Naive thymus-derived CD8-positive, alpha-beta T cell (primary cell): ENCODE data around the gene NARF. TPM values are rescaled to one million over a fixed set of nuclear protein-coding genes. Genes with fewer than 3 reads are reported as not detected.
A peak's percentile ranks its signal among the peaks of the same experiment; 100 is the strongest.
"Not testable (repeated sequence)": the region's sequence is repeated elsewhere in the genome, so short reads cannot be mapped to it uniquely, and the experiment has no call there.

Experiments
- ATAC-seq, 2 donors: fragments of 150-1000 bp; cut with Tn5 transposase in 1 of 2; sonication (Bioruptor Pico), chemical (Tn5 transposase) in 1 of 2; 1 replicate in 1 of 2; 2 replicates in 1 of 2; pipeline ENCODE4 v1.10.0; 2021; ENCODE audit warnings: mild to moderate bottlenecking in 2 of 2, moderate library complexity in 2 of 2
- POLR2A ChIA-PET: fragments of 350-600 bp; sonication (Branson Sonifier 250); formaldehyde crosslinking; loops from one replicate; lab custom pipeline; 2021; ENCODE audit warnings: antibody characterized with exemption; lab: Charles Lee
- DNase-seq, 10 donors: peaks; one replicate each; pipeline versions ENCODE4 v3.0.0 to v3.0.0-alpha.2; 2020 to 2022
- H3K27ac Mint-ChIP-seq, 10 donors: one replicate each; pipeline ENCODE4 v1.8.0; 2020 to 2022; ENCODE audit warnings: mild to moderate bottlenecking in 10 of 10, mixed read lengths in 10 of 10, moderate library complexity in 4 of 10, inconsistent platforms in 1 of 10
- H3K27me3 Mint-ChIP-seq, 5 donors: one replicate each; pipeline ENCODE4 v1.8.0; 2021 to 2022; ENCODE audit warnings: mixed read lengths in 5 of 5
- H3K36me3 Mint-ChIP-seq, 3 donors: one replicate each; pipeline ENCODE4 v1.8.0; 2020 to 2022; ENCODE audit warnings: mixed read lengths in 3 of 3, mild to moderate bottlenecking in 2 of 3, inconsistent platforms in 1 of 3
- H3K4me1 Mint-ChIP-seq, 4 donors: one replicate each; pipeline ENCODE4 v1.8.0; 2021 to 2022; ENCODE audit warnings: mixed read lengths in 4 of 4
- H3K4me3 Mint-ChIP-seq, 10 donors: one replicate each; pipeline ENCODE4 v1.8.0; 2020 to 2022; ENCODE audit warnings: mild to moderate bottlenecking in 10 of 10, mixed read lengths in 10 of 10, moderate library complexity in 6 of 10, inconsistent platforms in 1 of 10
- H3K9me3 Mint-ChIP-seq, 9 donors: one replicate each; pipeline ENCODE4 v1.8.0; 2020 to 2022; ENCODE audit warnings: mixed read lengths in 9 of 9, mild to moderate bottlenecking in 3 of 9, inconsistent platforms in 1 of 9, moderate library complexity in 1 of 9
- polyA plus RNA-seq, 3 donors: library from polyadenylated mRNA; unstranded; fragments of 300-500 nt; fragmentation: Illumina TruSeq; gene quantifications; one replicate each; pipeline ENCODE4 v1.2.3, GENCODE V29; 2021
- total RNA-seq, 8 experiments: library from RNA in 2 of 8; stranded (reverse) in 2 of 8; gene quantifications; one replicate each; pipeline ENCODE4 v1.2.3 and lab custom pipeline; 2021 to 2026

NARF gene
- total and polyA plus RNA-seq, 5 experiments from 2014 or later, result 70.1 to 127 (median 93.6) TPM

DNA sequence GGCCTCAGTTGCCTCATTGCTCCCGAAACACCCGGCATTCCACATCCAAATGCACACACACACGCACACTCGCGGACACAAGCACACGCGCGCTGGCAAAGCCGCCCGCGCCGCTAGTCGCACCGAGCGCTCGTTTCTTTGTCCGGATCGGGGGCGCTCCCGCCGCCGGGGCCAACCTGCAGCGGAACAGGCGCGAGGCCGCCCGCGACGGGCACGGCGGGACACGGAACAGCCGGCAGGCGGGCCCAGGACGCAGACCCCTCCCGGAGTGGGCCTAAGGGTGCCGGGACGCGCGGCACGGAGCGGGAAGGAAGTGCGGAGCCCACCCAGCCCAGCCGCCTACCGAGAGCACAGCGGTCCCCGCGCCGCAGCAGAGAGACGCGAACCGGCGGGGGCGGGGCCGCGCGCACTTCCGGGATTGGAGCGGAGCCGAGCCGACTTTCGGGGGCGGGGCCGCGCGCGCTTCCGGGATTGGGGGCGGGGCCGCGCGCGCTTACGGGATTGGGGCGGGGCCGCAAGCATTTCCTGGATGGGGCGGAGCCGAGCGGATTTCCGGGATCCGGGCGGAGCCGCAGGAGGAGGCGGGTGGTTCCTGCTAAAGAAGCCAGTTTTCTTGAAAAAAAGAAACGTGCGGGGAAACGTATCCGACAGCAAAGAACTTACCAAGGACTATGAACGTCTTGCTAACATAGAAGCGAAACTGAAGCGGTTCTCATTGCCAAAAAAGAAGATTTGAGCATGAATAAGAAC is 8.0 kb upstream of the NARF start, which contains the start of gene CYBC1:
TSS of gene CYBC1 (minus strand) at position 396 of the 750 bp plus-strand sequence. CDS start 1,498 bp downstream, outside the sequence.
- Mint-ChIP-seq H3K27me3 (no peaks in the 10 kb centered on the region), H3K4me3 (peak within 1 kb of the TSS; percentile 92 to 99 (median 95)), H3K27ac (peak within 1 kb of the TSS; percentile 96 to 99 (median 98)), H3K4me1 (peaks cover 14 to 47% (median 38%) of the 10 kb centered on the region in 4 donors), H3K36me3 (no peaks in the 10 kb centered on the region), H3K9me3 (no peaks in the 10 kb centered on the region)
- DNase-seq (peak; percentile 85 to 99 (median 94)), ATAC-seq (peak; percentile 62 to 77)
- POLR2A ChIA-PET, result interaction anchor here (0.7 to 2.1 kb wide), 8 partner anchors 8 to 238 kb away, joined by 3 to 31 read pairs (median 8); partner anchors contain the start of genes CCDC57, FOXK2, HEXD and NARF

DNA sequence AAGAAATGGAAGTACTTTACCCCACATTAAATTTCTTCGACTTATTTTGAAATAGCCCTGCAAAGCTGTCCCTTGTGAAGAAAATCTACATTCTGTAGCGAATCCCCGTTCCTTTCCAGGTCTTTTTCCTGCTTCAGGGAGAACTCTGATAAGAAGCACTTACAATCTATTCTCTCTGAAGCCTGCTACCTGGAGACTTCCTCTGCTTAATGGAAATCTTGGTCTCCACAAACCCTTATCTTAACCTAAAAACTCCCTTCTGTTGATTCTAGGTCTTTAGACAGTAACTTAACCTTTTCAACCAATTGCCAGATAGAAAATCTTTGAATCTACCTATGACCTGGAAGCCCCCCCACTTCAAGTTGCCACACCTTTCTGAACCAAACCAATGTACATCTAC is 6.4 kb upstream of the NARF start:
- H3K9me3 Mint-ChIP-seq, result no peaks in the 10 kb centered on the region
- peaks cover 15 to 42% (median 38%) of the 10 kb centered on the region in 4 donors for H3K4me1 Mint-ChIP-seq
- H3K4me3 Mint-ChIP-seq, result peak overlapping the region in 9 of 10 donors; percentile 15 to 99 (median 45)
- DNase-seq (no peak), ATAC-seq (no peak)
- peak overlapping the region in 9 of 10 donors; percentile 53 to 98 (median 71) for H3K27ac Mint-ChIP-seq
- POLR2A ChIA-PET, result interaction anchor here (1.2 to 1.7 kb wide), 3 partner anchors 8 to 44 kb away, joined by 3 to 6 read pairs (median 4); no protein-coding TSS in a partner anchor
- no peaks in the 10 kb centered on the region for H3K27me3 Mint-ChIP-seq
- no peaks in the 10 kb centered on the region for H3K36me3 Mint-ChIP-seq

- not testable (repeated sequence) for ATAC-seq
- POLR2A ChIA-PET, result interaction anchor here (0.6 to 1.1 kb wide), 2 partner anchors 10 to 240 kb away, joined by 3 to 4 read pairs; partner anchors contain the start of gene CCDC57
- H3K4me3 Mint-ChIP-seq, result peak overlapping the region in 1 of 10 donors; percentile 0
Observed at GRCh38 chr17:82453151-82453550, 5.4 kb upstream of the NARF start.

GRCh38 chr17:82453706-82454105 is 4.8 kb upstream of the NARF start:
- peak overlapping the region in 1 of 10 donors; percentile 55 for H3K27ac Mint-ChIP-seq
- DNase-seq, H3K4me3 Mint-ChIP-seq, H3K27me3 Mint-ChIP-seq, H3K9me3 Mint-ChIP-seq, ATAC-seq, H3K36me3 Mint-ChIP-seq: not testable (repeated sequence)
- peaks cover 18 to 44% (median 40%) of the 10 kb centered on the region in 4 donors for H3K4me1 Mint-ChIP-seq
- POLR2A ChIA-PET, result interaction anchor here (1.1 kb wide), 1 partner anchor 9 kb away, joined by 3 read pairs; no protein-coding TSS in a partner anchor

More at GRCh38 chr17:82453151-82453550, 5.4 kb upstream of the NARF start:
- H3K9me3 Mint-ChIP-seq, H3K36me3 Mint-ChIP-seq, DNase-seq, H3K27me3 Mint-ChIP-seq: not testable (repeated sequence)
- Mint-ChIP-seq H3K27ac (peak overlapping the region in 2 of 10 donors; percentile 37 to 98), H3K4me1 (peaks cover 18 to 44% (median 40%) of the 10 kb centered on the region in 4 donors)

- H3K9me3 Mint-ChIP-seq, result no peaks in the 10 kb centered on the region
- POLR2A ChIA-PET, result interaction anchor here (0.6 to 3.6 kb wide), 17 partner anchors 8 to 596 kb away, joined by 3 to 31 read pairs (median 3); partner anchors contain the start of genes DCXR, FOXK2, HEXD and OGFOD3
- peaks cover 16 to 38% (median 26%) of the 10 kb centered on the region in 4 donors for H3K4me1 Mint-ChIP-seq
- H3K4me3 Mint-ChIP-seq, result peak overlapping the region; percentile 80 to 97 (median 89)
- DNase-seq, result no peak
- H3K27me3 Mint-ChIP-seq, result no peaks in the 10 kb centered on the region
- ATAC-seq, result no peak
- peak overlapping the region; percentile 91 to 99 (median 98) for H3K27ac Mint-ChIP-seq
- peaks cover 0 to 18% (median 3%) of the 10 kb centered on the region in 3 donors for H3K36me3 Mint-ChIP-seq
Observed at GRCh38 chr17:82457073-82457928, 1.2 kb upstream of the NARF start.

DNA sequence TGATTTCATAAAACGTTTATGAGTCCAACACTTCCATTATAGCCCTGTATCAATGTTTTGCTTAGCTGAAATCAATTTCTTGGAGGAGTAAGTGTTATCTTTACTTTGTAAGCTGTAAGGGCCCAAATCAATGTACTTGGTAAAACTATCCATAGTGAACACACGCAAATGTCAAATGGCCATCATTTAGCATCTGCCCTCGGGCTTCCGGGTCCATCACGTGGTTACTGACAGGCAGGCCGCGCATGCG is 687 bp upstream of the NARF start:
- H3K27me3 Mint-ChIP-seq, result no peaks in the 10 kb centered on the region
- H3K27ac Mint-ChIP-seq, result peak overlapping the region; percentile 91 to 99 (median 98)
- POLR2A ChIA-PET, result interaction anchor here (0.6 to 3.6 kb wide), 17 partner anchors 8 to 595 kb away, joined by 3 to 31 read pairs (median 3); partner anchors contain the start of genes DCXR, FOXK2, HEXD and OGFOD3
- H3K9me3 Mint-ChIP-seq, result no peaks in the 10 kb centered on the region
- peaks cover 18 to 40% (median 28%) of the 10 kb centered on the region in 4 donors for H3K4me1 Mint-ChIP-seq
- peak overlapping the region; percentile 80 to 97 (median 89) for H3K4me3 Mint-ChIP-seq
- DNase-seq, result no peak
- peaks cover 0 to 23% (median 3%) of the 10 kb centered on the region in 3 donors for H3K36me3 Mint-ChIP-seq
- no peak for ATAC-seq

DNA sequence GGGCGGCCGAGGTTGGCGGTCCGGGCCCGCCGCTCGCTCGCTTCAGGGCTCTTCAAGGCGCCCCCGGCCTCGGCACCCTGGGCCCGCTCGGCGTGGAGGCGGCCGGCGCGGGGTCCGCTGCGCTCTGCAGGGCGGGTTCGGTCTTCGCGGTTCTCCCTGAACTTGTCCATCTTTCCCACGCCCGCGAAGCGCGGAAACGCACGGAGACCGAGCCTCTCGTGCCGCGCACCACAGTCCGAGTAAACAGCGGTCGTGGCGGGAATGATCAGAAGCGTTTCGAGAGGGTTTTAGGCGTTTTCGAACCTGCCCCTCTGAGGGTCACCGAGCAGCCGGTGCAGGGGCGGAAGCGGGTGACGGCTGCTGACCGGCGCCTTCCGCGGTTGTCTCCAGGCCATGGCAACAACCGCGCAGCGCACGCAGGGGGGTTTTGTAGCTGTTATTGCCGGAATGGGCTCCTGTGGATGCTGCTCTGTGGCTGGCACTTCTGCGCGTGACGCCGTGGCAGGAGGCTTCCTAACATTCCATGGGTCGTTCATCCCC is 414 bp downstream of the NARF start:
- POLR2A ChIA-PET, result interaction anchor here (0.7 to 3.6 kb wide), 10 partner anchors 10 to 594 kb away, joined by 3 to 31 read pairs (median 3); partner anchors contain the start of genes FOXK2 and SECTM1
- peaks cover 0 to 34% (median 3%) of the 10 kb centered on the region in 3 donors for H3K36me3 Mint-ChIP-seq
- H3K9me3 Mint-ChIP-seq, result no peaks in the 10 kb centered on the region
- H3K27me3 Mint-ChIP-seq, result no peaks in the 10 kb centered on the region
- H3K4me3 Mint-ChIP-seq, result peak overlapping the region; percentile 84 to 97 (median 91)
- ATAC-seq (no peak), DNase-seq (peak in 5 of 10 donors; percentile 20 to 48 (median 34))
- peak overlapping the region; percentile 58 to 95 (median 85) for H3K27ac Mint-ChIP-seq
- peaks cover 23 to 46% (median 32%) of the 10 kb centered on the region in 4 donors for H3K4me1 Mint-ChIP-seq

DNA sequence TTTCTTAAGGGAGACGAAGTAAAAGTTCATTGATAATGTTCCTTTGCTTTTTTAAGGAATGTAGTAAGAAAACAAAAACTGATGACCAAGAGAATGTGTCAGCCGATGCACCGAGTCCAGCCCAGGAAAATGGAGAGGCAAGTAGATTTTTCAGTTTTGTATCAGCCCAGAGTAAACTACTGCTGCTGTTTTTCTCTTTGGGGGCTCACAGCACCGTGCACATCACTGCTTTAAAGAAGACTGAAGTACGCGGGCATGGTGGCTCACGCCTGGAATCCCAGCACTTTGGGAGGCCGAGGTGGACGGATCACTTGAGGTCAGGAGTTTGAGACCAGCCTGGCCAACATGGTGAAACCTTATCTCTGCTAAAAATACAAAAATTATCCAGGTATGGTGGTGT is 1.4 kb downstream of the NARF start:
- H3K4me1 Mint-ChIP-seq, result peaks cover 23 to 46% (median 33%) of the 10 kb centered on the region in 4 donors
- peaks cover 0 to 44% (median 3%) of the 10 kb centered on the region in 3 donors for H3K36me3 Mint-ChIP-seq
- H3K27me3 Mint-ChIP-seq, ATAC-seq, DNase-seq, H3K9me3 Mint-ChIP-seq: not testable (repeated sequence)
- peak overlapping the region in 5 of 10 donors; percentile 8 to 87 (median 24) for H3K4me3 Mint-ChIP-seq
- POLR2A ChIA-PET, result interaction anchor here (1.3 to 3.6 kb wide), 5 partner anchors 8 to 41 kb away, joined by 3 to 31 read pairs (median 5); no protein-coding TSS in a partner anchor
- peak overlapping the region in 2 of 10 donors; percentile 37 to 62 for H3K27ac Mint-ChIP-seq

DNA sequence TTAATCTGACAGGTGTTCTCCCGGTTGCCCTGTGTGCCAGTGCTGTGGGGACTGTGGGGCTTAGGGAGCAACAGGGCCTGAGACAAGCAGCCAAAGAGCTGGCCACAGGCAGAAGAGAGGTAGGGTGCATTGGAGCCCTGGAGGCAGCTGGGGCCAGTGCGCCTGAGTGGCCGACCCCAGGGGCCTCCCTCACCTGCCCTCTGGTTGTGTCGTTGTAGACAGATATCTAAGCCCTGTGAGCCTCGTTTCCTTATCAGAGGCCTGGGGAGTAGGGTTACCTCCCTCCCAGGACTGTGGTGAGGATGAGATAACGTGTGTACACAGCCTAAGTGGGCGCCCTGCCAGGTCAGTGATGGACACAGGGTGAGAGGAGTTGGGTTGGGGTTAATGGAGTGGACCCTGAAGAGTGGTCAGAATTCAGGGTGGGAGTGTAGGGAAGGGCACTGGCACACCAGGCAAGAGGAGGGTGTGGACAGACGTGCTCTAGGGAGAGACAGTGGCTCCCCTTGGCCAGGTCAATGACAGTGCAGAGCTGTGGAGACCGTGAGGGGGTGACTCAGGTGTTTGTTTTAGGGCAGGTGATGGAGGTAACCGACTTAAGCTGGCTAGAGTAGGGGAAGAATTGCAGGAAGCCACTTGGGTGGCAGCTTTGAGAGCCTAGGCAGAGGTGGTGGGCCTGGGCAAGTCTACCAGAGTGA is 3.4 kb downstream of the NARF start:
- Mint-ChIP-seq H3K4me1 (peaks cover 19 to 41% (median 33%) of the 10 kb centered on the region in 4 donors), H3K9me3 (no peaks in the 10 kb centered on the region), H3K27ac (peak overlapping the region in 3 of 10 donors; percentile 46 to 57 (median 49)), H3K36me3 (peaks cover 0 to 59% (median 3%) of the 10 kb centered on the region in 3 donors), H3K27me3 (no peaks in the 10 kb centered on the region), H3K4me3 (no peak overlapping the region)
- POLR2A ChIA-PET, result interaction anchor here (1.1 kb wide), 1 partner anchor 9 kb away, joined by 3 read pairs; no protein-coding TSS in a partner anchor
- ATAC-seq (no peak), DNase-seq (no peak)

GRCh38 chr17:82463391-82463790 is 4.8 kb downstream of the NARF start:
- POLR2A ChIA-PET, result interaction anchor here (1.1 to 1.8 kb wide), 2 partner anchors 10 to 14 kb away, joined by 3 to 5 read pairs; no protein-coding TSS in a partner anchor
- no peaks in the 10 kb centered on the region for H3K9me3 Mint-ChIP-seq
- H3K27me3 Mint-ChIP-seq, result no peaks in the 10 kb centered on the region
- H3K36me3 Mint-ChIP-seq, result peaks cover 0 to 72% (median 3%) of the 10 kb centered on the region in 3 donors
- peak overlapping the region in 1 of 10 donors; percentile 62 for H3K4me3 Mint-ChIP-seq
- ATAC-seq (no peak), DNase-seq (no peak)
- peak overlapping the region in 3 of 10 donors; percentile 22 to 54 (median 53) for H3K27ac Mint-ChIP-seq
- H3K4me1 Mint-ChIP-seq, result peaks cover 9 to 31% (median 24%) of the 10 kb centered on the region in 4 donors
